Activated naive CD4-positive, alpha-beta T cell treated with anti-CD3 and anti-CD28 coated beads, Interleukin-2, amount 50 U/mL, for 72 hours (primary cell): ENCODE data around the gene FRMD6. TPM values are rescaled to one million over a fixed set of nuclear protein-coding genes. Genes with fewer than 3 reads are reported as not detected.
"Not testable (repeated sequence)": the region's sequence is repeated elsewhere in the genome, so short reads cannot be mapped to it uniquely, and the experiment has no call there.

ENCODE experiments used
- ATAC-seq, 2 donors: fragments of 150-1000 bp; cut with Tn5 transposase; 2 replicates each; pipeline ENCODE4 v1.10.0; 2021; ENCODE audit warnings: mild to moderate bottlenecking in 2 of 2, moderate library complexity in 2 of 2
- DNase-seq, 2 donors: peaks; one replicate each; pipeline ENCODE4 v3.0.0; 2021 to 2022; ENCODE audit warnings: low spot score in 2 of 2
- H3K27ac Mint-ChIP-seq, 2 donors: one replicate each; pipeline ENCODE4 v1.8.0; 2022; ENCODE audit warnings: mild to moderate bottlenecking in 2 of 2, mixed read lengths in 2 of 2
- H3K36me3 Mint-ChIP-seq, 2 donors: one replicate each; pipeline ENCODE4 v1.8.0; 2022; ENCODE audit warnings: mixed read lengths in 2 of 2
- H3K9me3 Mint-ChIP-seq, 2 donors: one replicate each; pipeline ENCODE4 v1.8.0; 2022; ENCODE audit warnings: mixed read lengths in 2 of 2
- total RNA-seq, 2 donors: library from RNA; stranded (reverse); gene quantifications; one replicate each; pipeline ENCODE4 v1.2.3, GENCODE V29; 2022

Gene FRMD6
- total RNA-seq, 2 donors from 2014 or later: 6.3 to 6.5 TPM

- H3K27ac Mint-ChIP-seq: no peak overlapping the region
- no peaks in the 10 kb centered on the region for H3K36me3 Mint-ChIP-seq
- no peaks in the 10 kb centered on the region for H3K9me3 Mint-ChIP-seq
- ATAC-seq: no peak
- no peak for DNase-seq
Measured at GRCh38 chr14:51724650-51725049, 72.9 kb downstream of the FRMD6 start.

- DNase-seq (no peak), ATAC-seq (no peak)
- Mint-ChIP-seq H3K9me3 (no peaks in the 10 kb centered on the region), H3K27ac (no peak overlapping the region), H3K36me3 (no peaks in the 10 kb centered on the region)
Measured at GRCh38 chr14:51725061-51725460, 73.4 kb downstream of the FRMD6 start.

- no peak for DNase-seq
- H3K27ac Mint-ChIP-seq: no peak overlapping the region
- H3K36me3 Mint-ChIP-seq: no peaks in the 10 kb centered on the region
- ATAC-seq: no peak
- no peaks in the 10 kb centered on the region for H3K9me3 Mint-ChIP-seq
Measured at GRCh38 chr14:51726166-51726899, 74.6 kb downstream of the FRMD6 start.

- ATAC-seq: no peak
- Mint-ChIP-seq H3K36me3 (no peaks in the 10 kb centered on the region), H3K27ac (no peak overlapping the region), H3K9me3 (no peaks in the 10 kb centered on the region)
- no peak for DNase-seq
Measured at GRCh38 chr14:51727526-51727925, 75.8 kb downstream of the FRMD6 start.

GRCh38 chr14:51730098-51730497 is 78.4 kb downstream of the FRMD6 start:
- ATAC-seq: no peak
- Mint-ChIP-seq H3K36me3 (no peaks in the 10 kb centered on the region), H3K9me3 (no peaks in the 10 kb centered on the region), H3K27ac (no peak overlapping the region)
- no peak for DNase-seq

- H3K36me3 Mint-ChIP-seq: no peaks in the 10 kb centered on the region
- ATAC-seq: no peak
- H3K9me3 Mint-ChIP-seq: no peaks in the 10 kb centered on the region
- H3K27ac Mint-ChIP-seq: no peak overlapping the region
- no peak for DNase-seq
Measured at GRCh38 chr14:51730684-51731083, 79.0 kb downstream of the FRMD6 start.

GRCh38 chr14:51732494-51733112 is 80.9 kb downstream of the FRMD6 start:
- no peaks in the 10 kb centered on the region for H3K9me3 Mint-ChIP-seq

GRCh38 chr14:51733147-51733546 is 81.4 kb downstream of the FRMD6 start:
- Mint-ChIP-seq H3K27ac (no peak overlapping the region), H3K9me3 (no peaks in the 10 kb centered on the region), H3K36me3 (no peaks in the 10 kb centered on the region)
- DNase-seq: no peak
- ATAC-seq: no peak

More at GRCh38 chr14:51732494-51733112, 80.9 kb downstream of the FRMD6 start:
- no peak for DNase-seq
- Mint-ChIP-seq H3K36me3 (no peaks in the 10 kb centered on the region), H3K27ac (no peak overlapping the region)
- ATAC-seq: no peak

GRCh38 chr14:51735851-51736250 is 84.1 kb downstream of the FRMD6 start:
- no peak for ATAC-seq
- Mint-ChIP-seq H3K27ac (no peak overlapping the region), H3K36me3 (no peaks in the 10 kb centered on the region), H3K9me3 (no peaks in the 10 kb centered on the region)
- no peak for DNase-seq

GRCh38 chr14:51738754-51739153 is 87.0 kb downstream of the FRMD6 start:
- no peak overlapping the region for H3K27ac Mint-ChIP-seq
- DNase-seq: no peak
- H3K9me3 Mint-ChIP-seq: no peaks in the 10 kb centered on the region
- H3K36me3 Mint-ChIP-seq: no peaks in the 10 kb centered on the region
- no peak for ATAC-seq

- Mint-ChIP-seq H3K36me3 (no peaks in the 10 kb centered on the region), H3K9me3 (no peaks in the 10 kb centered on the region), H3K27ac (no peak overlapping the region)
- ATAC-seq (peak; percentile 57 to 64), DNase-seq (no peak)
Measured at GRCh38 chr14:51743588-51744000, 91.9 kb downstream of the FRMD6 start.

GRCh38 chr14:51744372-51745130 is 92.8 kb downstream of the FRMD6 start:
- peak; percentile 65 to 79 for ATAC-seq
- H3K27ac Mint-ChIP-seq: no peak overlapping the region
- H3K9me3 Mint-ChIP-seq: no peaks in the 10 kb centered on the region
- no peak for DNase-seq
- H3K36me3 Mint-ChIP-seq: no peaks in the 10 kb centered on the region

GRCh38 chr14:51746823-51747222 is 95.1 kb downstream of the FRMD6 start:
- peak; percentile 43 to 61 for ATAC-seq
- H3K36me3 Mint-ChIP-seq, H3K27ac Mint-ChIP-seq, DNase-seq, H3K9me3 Mint-ChIP-seq: not testable (repeated sequence)

- H3K36me3 Mint-ChIP-seq: no peaks in the 10 kb centered on the region
- H3K27ac Mint-ChIP-seq: no peak overlapping the region
- ATAC-seq (no peak), DNase-seq (no peak)
- no peaks in the 10 kb centered on the region for H3K9me3 Mint-ChIP-seq
Measured at GRCh38 chr14:51750542-51750941, 98.8 kb downstream of the FRMD6 start.

- not testable (repeated sequence) for ATAC-seq, H3K36me3 Mint-ChIP-seq, H3K9me3 Mint-ChIP-seq, H3K27ac Mint-ChIP-seq, DNase-seq
Measured at GRCh38 chr14:51751611-51752345, 100.1 kb downstream of the FRMD6 start.

GRCh38 chr14:51757756-51758155 is 106.0 kb downstream of the FRMD6 start:
- not testable (repeated sequence) for H3K36me3 Mint-ChIP-seq, H3K27ac Mint-ChIP-seq, H3K9me3 Mint-ChIP-seq, ATAC-seq, DNase-seq

GRCh38 chr14:51759950-51760349 is 108.2 kb downstream of the FRMD6 start:
- DNase-seq (no peak), ATAC-seq (no peak)
- Mint-ChIP-seq H3K36me3 (no peaks in the 10 kb centered on the region), H3K9me3 (no peaks in the 10 kb centered on the region), H3K27ac (no peak overlapping the region)
